ENCODE data around the gene WDR20.

The WDR20 gene

DNA sequence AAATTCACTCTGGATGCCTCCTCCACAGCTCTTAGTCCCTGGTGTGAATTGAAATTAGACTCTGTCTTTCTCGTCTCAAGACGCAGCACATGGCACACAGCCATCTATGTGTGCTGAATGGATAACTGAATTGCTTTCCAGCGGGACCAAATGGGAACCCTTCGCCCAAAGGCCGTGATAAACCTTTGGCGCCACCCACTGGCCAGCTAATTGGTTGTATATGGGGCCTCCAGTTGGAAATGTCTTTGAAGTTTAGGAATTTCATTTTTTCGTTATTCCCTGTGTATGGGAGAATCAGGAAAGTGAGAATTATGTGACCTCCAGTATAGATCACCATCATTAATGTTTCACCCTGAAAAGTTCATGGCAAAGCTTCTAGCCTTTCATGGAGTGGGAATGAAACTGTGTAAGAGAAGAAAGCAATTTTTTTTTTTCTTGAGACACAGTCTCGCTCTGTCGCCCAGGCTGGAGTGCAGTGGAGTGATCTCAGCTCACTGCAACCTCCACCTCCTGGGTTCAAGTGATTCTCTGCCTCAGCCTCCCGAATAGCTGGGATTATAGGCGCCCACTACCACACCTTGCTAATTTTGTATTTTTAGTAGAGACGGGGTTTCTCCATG lies 43.0 kb upstream of the WDR20 start:
- Histone ChIP-seq H3K4me1 (ENCODE audit: insufficient read depth, low read length) (no peaks in the 10 kb centered on the region), H3K36me3 (ENCODE audit: insufficient read depth, low read length) (no peaks in the 10 kb centered on the region), H3K9ac (ENCODE audit: low read depth, low read length) (no peak overlapping the region), H2AFZ (ENCODE audit: low read depth, low read length) (no peak overlapping the region), H3K27ac (ENCODE audit: low read length) (no peak overlapping the region), H3K79me2 (ENCODE audit: insufficient read depth, low read length) (no peaks in the 10 kb centered on the region), H3K4me2 (ENCODE audit: insufficient read depth, low read length) (no peak overlapping the region), H4K20me1 (ENCODE audit: insufficient read depth, low read length) (no peaks in the 10 kb centered on the region), H3K9me3 (ENCODE audit: insufficient read depth, low read length, severe bottlenecking) (no peaks in the 10 kb centered on the region), H3K4me3 (ENCODE audit: low read depth in 1 of 2, low read length in 2 of 2) (no peak overlapping the region), H3K27me3 (ENCODE audit: insufficient read depth, low read length, poor library complexity) (no peaks in the 10 kb centered on the region)
- ATAC-seq (ENCODE audit: insufficient read depth, low read depth) (peak; percentile 86), DNase-seq (peak; percentile 75)
- TF ChIP-seq EZH2 (IDR thresholded peaks at IDR 0.05; ENCODE audit: borderline replicate concordance, low read depth, low read length, severe bottlenecking): no peak
- TF ChIP-seq, protein P1, sequence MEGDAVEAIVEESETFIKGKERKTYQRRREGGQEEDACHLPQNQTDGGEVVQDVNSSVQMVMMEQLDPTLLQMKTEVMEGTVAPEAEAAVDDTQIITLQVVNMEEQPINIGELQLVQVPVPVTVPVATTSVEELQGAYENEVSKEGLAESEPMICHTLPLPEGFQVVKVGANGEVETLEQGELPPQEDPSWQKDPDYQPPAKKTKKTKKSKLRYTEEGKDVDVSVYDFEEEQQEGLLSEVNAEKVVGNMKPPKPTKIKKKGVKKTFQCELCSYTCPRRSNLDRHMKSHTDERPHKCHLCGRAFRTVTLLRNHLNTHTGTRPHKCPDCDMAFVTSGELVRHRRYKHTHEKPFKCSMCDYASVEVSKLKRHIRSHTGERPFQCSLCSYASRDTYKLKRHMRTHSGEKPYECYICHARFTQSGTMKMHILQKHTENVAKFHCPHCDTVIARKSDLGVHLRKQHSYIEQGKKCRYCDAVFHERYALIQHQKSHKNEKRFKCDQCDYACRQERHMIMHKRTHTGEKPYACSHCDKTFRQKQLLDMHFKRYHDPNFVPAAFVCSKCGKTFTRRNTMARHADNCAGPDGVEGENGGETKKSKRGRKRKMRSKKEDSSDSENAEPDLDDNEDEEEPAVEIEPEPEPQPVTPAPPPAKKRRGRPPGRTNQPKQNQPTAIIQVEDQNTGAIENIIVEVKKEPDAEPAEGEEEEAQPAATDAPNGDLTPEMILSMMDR (IDR thresholded peaks at IDR 0.05; ENCODE audit: borderline replicate concordance, extremely low read depth, low read length, poor library complexity, severe bottlenecking): peak; percentile 88

DNA sequence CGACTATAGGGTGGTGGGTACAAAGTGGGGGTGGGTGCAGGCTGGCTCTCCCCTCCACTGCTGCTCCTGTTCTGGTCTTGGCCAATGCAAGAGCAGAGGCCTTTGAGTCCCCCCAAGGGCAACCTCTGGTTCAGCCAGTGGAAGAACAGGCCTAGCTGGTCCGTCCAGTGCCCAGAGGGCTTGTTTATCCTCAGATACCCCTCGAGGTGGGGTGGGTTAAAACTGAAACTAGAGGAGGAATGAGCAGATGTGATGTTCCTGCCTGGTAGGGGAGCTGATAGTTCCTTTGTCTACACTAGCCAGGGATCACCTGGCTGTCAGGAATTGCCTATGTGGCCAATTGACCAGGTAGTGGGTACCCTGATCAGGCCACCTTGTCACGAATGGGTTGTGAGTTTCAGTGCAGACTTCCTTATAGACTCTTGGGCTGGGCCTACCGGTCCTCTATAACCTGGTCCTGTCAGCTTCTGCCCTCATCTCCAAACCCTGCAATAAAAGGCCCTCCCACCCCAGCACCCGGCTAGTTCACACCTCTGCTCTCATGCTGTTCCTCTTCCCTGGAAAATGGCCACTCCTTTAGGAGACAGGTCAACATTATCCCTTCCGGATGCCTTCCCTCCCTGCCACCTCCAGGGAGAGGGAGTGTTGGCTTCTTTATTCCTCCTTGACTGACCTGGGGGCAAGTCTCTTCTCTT lies 42.1 kb upstream of the WDR20 start:
- Histone ChIP-seq H4K20me1 (ENCODE audit: insufficient read depth, low read length) (no peaks in the 10 kb centered on the region), H2AFZ (ENCODE audit: low read depth, low read length) (no peak overlapping the region), H3K36me3 (ENCODE audit: insufficient read depth, low read length) (no peaks in the 10 kb centered on the region), H3K9ac (ENCODE audit: low read depth, low read length) (no peak overlapping the region), H3K9me3 (ENCODE audit: insufficient read depth, low read length, severe bottlenecking) (no peaks in the 10 kb centered on the region), H3K4me2 (ENCODE audit: insufficient read depth, low read length) (no peak overlapping the region), H3K79me2 (ENCODE audit: insufficient read depth, low read length) (no peaks in the 10 kb centered on the region), H3K4me1 (ENCODE audit: insufficient read depth, low read length) (no peaks in the 10 kb centered on the region), H3K27me3 (ENCODE audit: insufficient read depth, low read length, poor library complexity) (no peaks in the 10 kb centered on the region), H3K27ac (ENCODE audit: low read length) (no peak overlapping the region), H3K4me3 (ENCODE audit: low read depth in 1 of 2, low read length in 2 of 2) (no peak overlapping the region)
- no peak for TF ChIP-seq EZH2 (IDR thresholded peaks at IDR 0.05; ENCODE audit: borderline replicate concordance, low read depth, low read length, severe bottlenecking)
- TF ChIP-seq, protein P1 (IDR thresholded peaks at IDR 0.05; ENCODE audit: borderline replicate concordance, extremely low read depth, low read length, poor library complexity, severe bottlenecking): no peak
- ATAC-seq (ENCODE audit: insufficient read depth, low read depth) (no peak), DNase-seq (no peak)

DNA sequence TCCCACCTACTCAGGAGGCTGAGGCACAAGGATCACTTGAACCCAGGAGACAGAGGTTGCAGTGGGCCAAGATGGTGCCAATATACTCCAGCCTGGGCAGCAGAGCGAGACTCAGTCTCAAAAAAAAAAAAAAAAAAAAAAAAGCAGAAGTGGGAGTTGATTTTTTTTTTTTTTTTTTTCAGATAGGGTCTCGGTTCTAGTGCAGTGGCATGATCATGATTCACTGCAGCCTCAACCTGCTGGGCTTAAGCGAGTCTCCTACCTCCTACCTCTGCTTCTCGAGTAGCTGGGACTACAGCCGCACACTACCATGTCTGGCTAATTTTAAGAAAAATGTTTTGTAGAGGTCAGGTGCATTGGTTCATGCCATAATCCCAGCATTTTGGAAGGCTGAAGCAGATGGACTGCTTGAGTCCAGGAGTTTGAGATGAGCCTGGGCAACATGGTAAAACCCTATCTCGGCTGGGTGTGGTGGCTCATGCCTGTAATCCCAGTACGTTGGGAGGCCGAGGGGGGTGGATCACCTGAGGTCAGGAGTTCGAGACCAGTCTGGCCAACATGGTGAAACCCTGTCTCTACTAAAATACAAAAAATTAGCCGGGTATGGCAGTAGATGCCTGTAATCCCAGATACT lies 36.5 kb upstream of the WDR20 start:
- Histone ChIP-seq H3K27me3 (ENCODE audit: insufficient read depth, low read length, poor library complexity) (peaks cover 2% of the 10 kb centered on the region), H3K79me2 (ENCODE audit: insufficient read depth, low read length) (no peaks in the 10 kb centered on the region), H3K4me3 (ENCODE audit: low read depth in 1 of 2, low read length in 2 of 2) (no peak overlapping the region), H3K27ac (ENCODE audit: low read length) (no peak overlapping the region), H2AFZ (ENCODE audit: low read depth, low read length) (no peak overlapping the region), H3K36me3 (ENCODE audit: insufficient read depth, low read length) (no peaks in the 10 kb centered on the region), H3K4me1 (ENCODE audit: insufficient read depth, low read length) (no peaks in the 10 kb centered on the region), H3K9ac (ENCODE audit: low read depth, low read length) (no peak overlapping the region), H4K20me1 (ENCODE audit: insufficient read depth, low read length) (no peaks in the 10 kb centered on the region), H3K9me3 (ENCODE audit: insufficient read depth, low read length, severe bottlenecking) (no peaks in the 10 kb centered on the region), H3K4me2 (ENCODE audit: insufficient read depth, low read length) (no peak overlapping the region)
- TF ChIP-seq, protein P1 (IDR thresholded peaks at IDR 0.05; ENCODE audit: borderline replicate concordance, extremely low read depth, low read length, poor library complexity, severe bottlenecking): no peak
- TF ChIP-seq EZH2 (IDR thresholded peaks at IDR 0.05; ENCODE audit: borderline replicate concordance, low read depth, low read length, severe bottlenecking): no peak
- no peak for ATAC-seq (ENCODE audit: insufficient read depth, low read depth)
- DNase-seq: no peak
